Endothelial cell (in vitro differentiated cells): Measurements from ENCODE around the gene ADGRG6. TPM values are rescaled to one million over a fixed set of nuclear protein-coding genes. Genes with fewer than 3 reads are reported as not detected.

ENCODE experiments used
- DNase-seq: peaks from one replicate; pipeline ENCODE4 v3.0.0; 2021; ENCODE audit warnings: low spot score
- H3K27ac Mint-ChIP-seq: one replicate; pipeline ENCODE4 v1.8.0; 2021; ENCODE audit warnings: mixed read lengths, inconsistent platforms; ENCODE audit not compliant: unreplicated experiment
- H3K27me3 Mint-ChIP-seq: one replicate; pipeline ENCODE4 v1.8.0; 2021; ENCODE audit warnings: mild to moderate bottlenecking, moderate library complexity, mixed read lengths, inconsistent platforms; ENCODE audit not compliant: unreplicated experiment
- H3K36me3 Mint-ChIP-seq: one replicate; pipeline ENCODE4 v1.8.0; 2021; ENCODE audit warnings: mild to moderate bottlenecking, low read depth, mixed read lengths, inconsistent platforms; ENCODE audit not compliant: unreplicated experiment
- H3K4me1 Mint-ChIP-seq: one replicate; pipeline ENCODE4 v1.8.0; 2021; ENCODE audit warnings: mild to moderate bottlenecking, mixed read lengths, inconsistent platforms; ENCODE audit not compliant: unreplicated experiment
- H3K4me3 Mint-ChIP-seq: one replicate; pipeline ENCODE4 v1.8.0; 2021; ENCODE audit warnings: mild to moderate bottlenecking, mixed read lengths, inconsistent platforms; ENCODE audit not compliant: unreplicated experiment
- H3K9me3 Mint-ChIP-seq: one replicate; pipeline ENCODE4 v1.8.0; 2021; ENCODE audit warnings: mixed read lengths, inconsistent platforms; ENCODE audit not compliant: unreplicated experiment
- long read RNA-seq: library from polyadenylated mRNA; unstranded; transcript quantifications from one replicate; pipeline ENCODE4 v2.0.0, GENCODE V29; 2020; ENCODE audit not compliant: unreplicated experiment
- total RNA-seq: library from RNA; stranded (reverse); fragmentation: NEBNext Ultra II Directional; extraction: Animal tissue kit (Norgen Biotek cat#: 25700); gene quantifications from one replicate; pipeline ENCODE4 v1.2.1, GENCODE V29; 2021; ENCODE audit not compliant: unreplicated experiment
- TF ChIP-seq, protein P1 (sequence below): fragments of 200-600 bp; sonication (generic); IDR thresholded peaks from one replicate; pipeline ENCODE4 v1.5.0; 2021; ENCODE audit warnings: antibody characterized with exemption; ENCODE audit not compliant: unreplicated experiment

The ADGRG6 gene
- total RNA-seq, result 8.8 TPM
- long read RNA-seq, result 0 reads

- H3K36me3 Mint-ChIP-seq, result no peaks in the 10 kb centered on the region
- H3K27me3 Mint-ChIP-seq, result peaks cover 19% of the 10 kb centered on the region
- H3K4me3 Mint-ChIP-seq, result peak within 1 kb of the TSS; percentile 93
- DNase-seq, result peak; percentile 28
- H3K27ac Mint-ChIP-seq, result no peak within 1 kb of the TSS
- peaks cover 3% of the 10 kb centered on the region for H3K4me1 Mint-ChIP-seq
- TF ChIP-seq, protein P1, sequence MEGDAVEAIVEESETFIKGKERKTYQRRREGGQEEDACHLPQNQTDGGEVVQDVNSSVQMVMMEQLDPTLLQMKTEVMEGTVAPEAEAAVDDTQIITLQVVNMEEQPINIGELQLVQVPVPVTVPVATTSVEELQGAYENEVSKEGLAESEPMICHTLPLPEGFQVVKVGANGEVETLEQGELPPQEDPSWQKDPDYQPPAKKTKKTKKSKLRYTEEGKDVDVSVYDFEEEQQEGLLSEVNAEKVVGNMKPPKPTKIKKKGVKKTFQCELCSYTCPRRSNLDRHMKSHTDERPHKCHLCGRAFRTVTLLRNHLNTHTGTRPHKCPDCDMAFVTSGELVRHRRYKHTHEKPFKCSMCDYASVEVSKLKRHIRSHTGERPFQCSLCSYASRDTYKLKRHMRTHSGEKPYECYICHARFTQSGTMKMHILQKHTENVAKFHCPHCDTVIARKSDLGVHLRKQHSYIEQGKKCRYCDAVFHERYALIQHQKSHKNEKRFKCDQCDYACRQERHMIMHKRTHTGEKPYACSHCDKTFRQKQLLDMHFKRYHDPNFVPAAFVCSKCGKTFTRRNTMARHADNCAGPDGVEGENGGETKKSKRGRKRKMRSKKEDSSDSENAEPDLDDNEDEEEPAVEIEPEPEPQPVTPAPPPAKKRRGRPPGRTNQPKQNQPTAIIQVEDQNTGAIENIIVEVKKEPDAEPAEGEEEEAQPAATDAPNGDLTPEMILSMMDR, result no peak
- H3K9me3 Mint-ChIP-seq, result no peaks in the 10 kb centered on the region
Measured at GRCh38 chr6:142301651-142302391, at the start of gene ADGRG6. Gene ADGRG6, plus strand, starts transcription at chr6:142302007. Its CDS starts 323 bp downstream, at chr6:142302330.

DNA sequence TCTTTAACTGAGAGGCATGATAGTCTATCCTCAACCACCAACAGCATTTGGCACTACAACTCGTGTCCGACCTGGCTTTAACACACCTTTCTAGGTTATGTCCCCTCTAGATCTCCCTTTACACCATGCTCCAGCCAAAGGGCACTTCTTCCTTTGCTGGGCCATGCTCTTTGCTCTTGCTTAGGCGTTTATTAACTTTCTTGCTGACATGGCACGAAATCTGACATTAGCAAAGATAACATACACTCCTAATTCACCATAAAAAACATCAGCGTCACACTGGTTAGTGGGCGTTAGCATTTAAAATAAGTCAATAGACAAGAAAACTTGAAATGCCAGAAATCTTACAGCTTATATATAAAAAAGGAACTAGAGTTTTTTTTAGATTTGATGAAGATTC, 47.3 kb upstream of the ADGRG6 start:
- Mint-ChIP-seq H3K27ac (no peak overlapping the region), H3K36me3 (no peaks in the 10 kb centered on the region), H3K9me3 (no peaks in the 10 kb centered on the region), H3K27me3 (no peaks in the 10 kb centered on the region), H3K4me3 (no peak overlapping the region), H3K4me1 (no peaks in the 10 kb centered on the region)
- TF ChIP-seq, protein P1, result no peak
- no peak for DNase-seq

DNA sequence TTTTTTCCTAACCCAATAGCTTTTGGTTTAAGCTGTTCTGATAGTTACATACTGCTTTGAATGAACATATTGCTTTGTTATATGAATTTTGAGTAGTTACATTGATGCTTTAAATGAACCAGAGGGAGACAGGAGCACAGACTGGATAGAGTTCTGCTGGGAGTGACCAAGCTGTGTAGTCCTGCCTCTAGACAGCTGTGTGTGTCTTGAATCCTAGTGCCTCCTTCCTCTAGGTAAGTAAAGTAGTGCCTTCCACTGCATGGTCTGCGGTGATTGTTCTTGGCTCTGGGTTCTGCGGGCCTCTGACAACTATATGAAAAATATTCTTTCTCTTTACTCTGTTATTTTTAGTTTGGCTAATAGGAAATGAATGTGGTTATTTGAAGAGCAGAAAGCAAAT, 46.0 kb upstream of the ADGRG6 start:
- H3K27ac Mint-ChIP-seq, result no peak overlapping the region
- no peaks in the 10 kb centered on the region for H3K36me3 Mint-ChIP-seq

DNA sequence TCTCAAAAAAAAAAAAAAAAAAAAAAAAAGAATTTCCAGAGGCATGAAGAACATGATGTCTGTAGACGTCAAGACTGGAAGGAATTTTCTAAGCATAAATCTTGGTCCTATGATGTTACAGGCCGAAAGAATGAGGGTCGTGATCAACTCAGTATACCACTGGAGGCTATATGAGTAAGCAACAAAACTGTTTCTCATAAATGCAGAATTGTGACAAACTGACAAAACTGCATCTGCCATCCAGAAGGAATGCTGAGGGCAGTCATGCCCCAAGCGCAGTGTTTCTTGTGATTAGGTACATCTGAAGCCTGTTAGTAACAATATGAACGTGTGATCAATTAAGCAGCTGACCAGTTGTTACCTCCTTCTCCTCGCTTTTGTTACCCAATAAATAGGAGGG, 43.5 kb upstream of the ADGRG6 start:
- H3K4me3 Mint-ChIP-seq, result no peak overlapping the region
- no peaks in the 10 kb centered on the region for H3K36me3 Mint-ChIP-seq
- H3K9me3 Mint-ChIP-seq, result no peaks in the 10 kb centered on the region
- peaks cover 1% of the 10 kb centered on the region for H3K27me3 Mint-ChIP-seq
- H3K4me1 Mint-ChIP-seq, result no peaks in the 10 kb centered on the region
- DNase-seq, result no peak
- H3K27ac Mint-ChIP-seq, result no peak overlapping the region
- TF ChIP-seq, protein P1, result no peak

More for the DNA sequence above, 46.0 kb upstream of the ADGRG6 start:
- TF ChIP-seq, protein P1, result no peak
- Mint-ChIP-seq H3K9me3 (no peaks in the 10 kb centered on the region), H3K27me3 (no peaks in the 10 kb centered on the region), H3K4me3 (no peak overlapping the region), H3K4me1 (no peaks in the 10 kb centered on the region)
- no peak for DNase-seq

DNA sequence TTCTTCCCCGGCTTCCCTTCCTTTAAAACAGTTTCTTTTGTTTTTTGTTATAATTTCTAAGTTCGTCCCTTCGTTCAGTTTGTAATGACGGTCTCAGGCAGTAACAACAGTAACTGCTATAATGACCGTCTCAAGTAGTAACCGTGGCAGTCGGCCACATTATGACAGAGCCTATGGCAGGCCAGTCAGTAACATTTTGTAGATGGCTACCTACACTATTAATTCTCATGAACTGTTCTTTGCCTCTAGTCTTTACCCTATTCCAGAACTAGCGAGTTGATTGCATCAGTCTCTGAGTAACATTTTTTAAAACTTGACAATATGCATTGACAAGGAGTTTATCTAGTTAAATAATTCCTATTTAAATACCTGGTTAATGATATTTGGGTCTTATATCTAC, 43.0 kb upstream of the ADGRG6 start:
- H3K4me3 Mint-ChIP-seq, result no peak overlapping the region
- no peaks in the 10 kb centered on the region for H3K4me1 Mint-ChIP-seq
- DNase-seq, result no peak
- peaks cover 1% of the 10 kb centered on the region for H3K27me3 Mint-ChIP-seq
- no peaks in the 10 kb centered on the region for H3K9me3 Mint-ChIP-seq
- H3K27ac Mint-ChIP-seq, result no peak overlapping the region
- no peaks in the 10 kb centered on the region for H3K36me3 Mint-ChIP-seq
- TF ChIP-seq, protein P1, result no peak
